Tongue (tissue), 2 donors: Measurements from ENCODE around the gene KRTAP22-2. TPM values are rescaled to one million over a fixed set of nuclear protein-coding genes. Genes with fewer than 3 reads are reported as not detected.

Source experiments
- DNase-seq: peaks from one replicate; pipeline ENCODE4 v3.0.0-alpha.2; 2015
- total RNA-seq: library from RNA; depleted of rRNA; stranded (reverse); fragments of >200 nt; gene quantifications from one replicate; pipeline ENCODE4 v1.2.3, GENCODE V29; 2014

KRTAP22-2 gene
- not detected for total RNA-seq

DNA sequence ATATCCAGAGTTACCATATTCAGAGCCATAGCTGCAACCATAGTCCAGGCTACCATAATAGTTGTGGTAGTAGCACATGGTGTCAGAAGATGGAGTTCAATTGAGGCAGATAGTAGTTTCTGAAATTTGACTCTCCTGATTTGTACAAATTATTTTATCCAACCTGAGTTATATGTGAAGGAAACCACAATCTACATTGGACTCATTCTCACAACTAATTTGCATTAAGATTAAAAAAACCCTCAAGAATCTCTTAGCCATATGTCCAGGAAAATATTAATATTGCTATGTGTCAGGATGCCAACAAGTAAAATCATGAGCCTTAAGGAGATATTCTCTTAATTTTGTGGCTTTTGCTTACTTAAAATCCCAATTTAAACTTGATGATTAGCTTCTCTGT lies at the start of gene KRTAP22-2:
Gene KRTAP22-2, minus strand, starts transcription at position 101 of the 400 bp plus-strand sequence.
- no peak for DNase-seq

DNA sequence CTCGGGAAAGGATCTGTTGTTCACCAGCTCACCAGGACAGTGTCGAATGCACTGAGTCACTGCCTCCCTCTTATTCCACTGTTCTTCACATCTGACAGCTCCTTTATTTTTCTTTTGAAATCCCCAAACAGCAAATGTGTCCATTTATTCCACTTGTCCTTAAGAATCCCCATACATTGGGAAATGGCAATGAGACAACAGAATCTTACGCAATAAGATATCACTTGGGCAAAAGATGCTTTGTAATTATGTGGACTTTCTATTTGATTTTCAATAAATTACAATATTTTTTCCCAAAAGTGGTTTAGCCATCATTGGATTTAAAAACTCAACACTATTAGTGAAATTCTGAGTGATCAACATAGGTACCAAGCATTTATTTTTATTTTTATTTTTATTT lies 48.5 kb upstream of the KRTAP22-2 start:
- no peak for DNase-seq

- DNase-seq = no peak
These were observed 44.7 kb upstream of the KRTAP22-2 start, which contains the start of gene KRTAP20-2 for GRCh38 chr21:30634906-30635305. TSS of gene KRTAP20-2 (plus strand) at chr21:30635206. CDS start at chr21:30635264, 58 bp downstream.

DNA sequence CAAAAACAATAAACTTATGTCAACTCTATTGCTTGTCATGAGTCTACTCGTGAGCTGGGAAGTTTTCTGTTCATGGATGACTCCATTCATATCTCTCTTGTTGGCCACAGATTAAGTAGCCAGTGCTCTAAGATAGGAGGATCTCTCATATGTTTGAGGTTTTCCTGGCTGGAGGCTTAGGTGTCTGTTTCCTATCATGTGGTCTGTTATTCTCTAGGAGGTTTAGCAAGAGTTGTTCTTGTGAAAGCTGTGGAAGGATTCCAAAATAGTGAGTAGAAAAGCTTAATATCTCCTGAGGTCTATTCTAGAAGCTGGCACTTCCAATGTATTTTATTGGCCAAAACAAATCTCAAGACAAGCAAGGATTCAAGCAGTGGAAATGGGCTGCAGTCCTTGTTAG lies 39.0 kb upstream of the KRTAP22-2 start:
- DNase-seq = peak; percentile 0

- no peak for DNase-seq
These were observed 37.9 kb upstream of the KRTAP22-2 start for GRCh38 chr21:30628109-30628508.

GRCh38 chr21:30625449-30626165 lies 35.4 kb upstream of the KRTAP22-2 start:
- DNase-seq = no peak

DNA sequence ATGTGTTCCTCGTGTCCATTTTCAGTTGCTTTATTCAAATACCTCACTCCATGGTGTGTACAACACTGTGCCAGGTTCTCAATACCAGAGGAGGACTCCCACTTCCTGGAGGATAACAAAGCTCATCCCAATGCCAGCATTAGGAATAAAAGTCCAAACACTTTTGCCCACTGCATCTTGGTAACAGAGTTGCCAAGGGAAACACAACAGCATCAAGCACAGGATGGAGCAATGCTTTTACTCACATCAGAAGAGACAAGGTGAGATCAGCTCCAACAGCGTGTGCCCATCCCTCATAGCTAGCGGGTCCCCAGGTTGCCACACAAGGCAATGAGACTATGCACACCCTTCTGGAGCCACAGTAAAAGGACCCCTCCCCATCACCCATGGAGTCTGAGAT lies 33.2 kb upstream of the KRTAP22-2 start:
- no peak for DNase-seq

GRCh38 chr21:30620522-30620921 lies 30.3 kb upstream of the KRTAP22-2 start, which contains the start of gene KRTAP20-4:
TSS of gene KRTAP20-4 (plus strand) at chr21:30620627.
- DNase-seq = no peak

DNA sequence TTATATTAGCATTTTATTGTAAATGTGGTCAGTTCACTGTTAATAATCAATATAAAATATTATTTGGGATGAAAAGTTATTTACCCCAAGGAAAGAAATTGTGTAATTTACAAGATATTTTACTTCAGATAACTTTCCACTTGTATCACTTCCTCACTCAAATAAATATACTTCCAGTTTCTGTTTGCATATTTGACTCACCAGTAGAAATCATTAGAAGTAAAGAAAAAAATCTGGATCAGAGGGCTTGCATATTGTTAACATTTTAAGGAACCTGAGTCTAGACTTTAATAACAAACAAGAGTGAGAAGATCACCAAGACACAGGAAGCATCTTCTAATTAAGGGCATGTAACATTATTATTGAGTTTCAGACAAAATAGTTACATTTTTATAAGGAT lies 29.9 kb upstream of the KRTAP22-2 start:
- no peak for DNase-seq

DNA sequence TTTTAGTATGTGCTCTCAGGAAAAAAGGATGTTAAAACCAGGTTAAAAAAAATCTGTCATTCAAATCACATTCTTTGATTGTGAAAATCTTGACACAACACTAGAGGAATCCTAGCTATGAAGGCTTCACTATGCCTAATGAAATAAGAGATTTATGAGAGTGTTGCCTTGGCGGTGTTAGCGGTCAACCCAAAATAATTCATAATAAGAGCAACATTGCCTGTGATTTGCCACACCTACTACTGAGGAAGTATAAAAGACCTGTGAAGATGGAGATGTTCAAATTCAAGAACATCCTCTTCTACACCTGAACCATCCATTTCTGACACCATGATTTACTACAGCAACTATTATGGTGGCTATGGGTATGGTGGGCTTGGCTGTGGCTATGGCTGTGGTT lies 25.9 kb upstream of the KRTAP22-2 start, which contains the start of gene KRTAP20-1:
Gene KRTAP20-1, plus strand, starts transcription at position 301 of the 400 bp plus-strand sequence. Its CDS starts 30 bp downstream, at position 331.
- no peak for DNase-seq

DNA sequence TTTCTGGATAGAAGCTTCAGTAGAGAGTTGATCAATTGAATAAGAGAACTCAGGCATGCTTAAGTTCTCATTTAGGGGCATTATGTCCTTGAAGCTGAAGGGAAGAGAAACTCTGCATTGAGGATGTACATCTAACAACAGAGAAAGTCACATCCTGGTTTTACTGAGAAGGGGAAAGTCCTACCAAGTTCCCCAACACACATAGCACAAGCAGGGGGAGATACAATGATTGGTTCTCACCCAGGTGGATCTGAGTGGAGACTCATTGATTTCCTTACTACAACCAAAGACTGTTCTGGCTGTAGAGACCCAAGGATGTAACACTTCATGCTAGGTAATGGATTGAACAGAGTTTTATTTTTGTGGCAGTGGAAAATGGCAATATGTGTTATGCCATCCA lies 25.0 kb upstream of the KRTAP22-2 start:
- no peak for DNase-seq

- DNase-seq = no peak
These were observed 23.6 kb upstream of the KRTAP22-2 start, which contains the start of gene KRTAP6-1 for GRCh38 chr21:30613836-30614235. TSS of gene KRTAP6-1 (minus strand) at chr21:30613930. CDS start at chr21:30613904, 26 bp downstream.

GRCh38 chr21:30612132-30612531 lies 21.9 kb upstream of the KRTAP22-2 start:
- DNase-seq = no peak

GRCh38 chr21:30605968-30606367 lies 15.8 kb upstream of the KRTAP22-2 start:
- DNase-seq = no peak

DNA sequence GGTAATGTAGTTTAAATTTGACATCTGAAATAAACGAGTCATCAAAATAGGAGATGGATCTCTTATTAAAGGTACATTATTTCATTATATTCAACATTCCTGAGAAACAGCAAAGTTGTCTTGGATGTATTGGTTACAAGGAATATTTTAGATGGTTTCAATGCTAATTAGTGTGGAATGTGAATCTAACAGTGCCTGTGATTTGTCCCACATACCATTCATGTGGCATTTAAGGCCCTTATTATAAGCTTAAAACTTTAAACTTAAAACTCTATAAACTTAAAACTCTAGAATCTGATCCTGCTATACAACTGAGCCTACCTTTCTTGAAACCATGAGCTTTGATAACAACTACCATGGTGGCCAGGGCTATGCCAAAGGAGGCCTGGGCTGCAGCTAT lies 10.6 kb upstream of the KRTAP22-2 start, which contains the start of gene KRTAP22-1:
Gene KRTAP22-1, plus strand, starts transcription at position 301 of the 400 bp plus-strand sequence.
- DNase-seq = no peak

DNA sequence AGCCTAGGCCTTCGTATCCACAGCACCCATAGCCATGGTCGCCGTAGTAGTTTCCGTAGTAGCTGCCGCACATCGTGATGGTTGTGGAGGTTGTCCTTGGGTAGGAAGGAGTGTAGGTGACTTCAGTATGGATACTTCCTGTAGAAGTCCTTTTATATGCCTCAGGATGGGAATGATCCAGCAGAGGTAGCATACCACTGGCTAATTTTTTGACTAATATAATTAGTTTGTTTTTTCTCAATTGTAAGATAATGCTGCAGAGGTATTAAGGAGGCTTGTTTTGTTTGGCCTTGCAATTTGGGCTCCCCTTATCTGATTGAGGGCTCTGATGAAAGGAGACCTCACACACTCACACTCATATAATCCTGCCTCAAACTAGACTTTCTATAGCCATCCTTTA lies 8.6 kb upstream of the KRTAP22-2 start, which contains the start of gene KRTAP6-2:
Gene KRTAP6-2, minus strand, starts transcription at position 101 of the 400 bp plus-strand sequence. Its CDS starts 28 bp downstream, at position 73.
- no peak for DNase-seq

- DNase-seq = no peak
These were observed 1.9 kb upstream of the KRTAP22-2 start, which contains the start of gene KRTAP6-3 for GRCh38 chr21:30592140-30592539. TSS of gene KRTAP6-3 (plus strand) at chr21:30592440. CDS start at chr21:30592446, 6 bp downstream.

DNA sequence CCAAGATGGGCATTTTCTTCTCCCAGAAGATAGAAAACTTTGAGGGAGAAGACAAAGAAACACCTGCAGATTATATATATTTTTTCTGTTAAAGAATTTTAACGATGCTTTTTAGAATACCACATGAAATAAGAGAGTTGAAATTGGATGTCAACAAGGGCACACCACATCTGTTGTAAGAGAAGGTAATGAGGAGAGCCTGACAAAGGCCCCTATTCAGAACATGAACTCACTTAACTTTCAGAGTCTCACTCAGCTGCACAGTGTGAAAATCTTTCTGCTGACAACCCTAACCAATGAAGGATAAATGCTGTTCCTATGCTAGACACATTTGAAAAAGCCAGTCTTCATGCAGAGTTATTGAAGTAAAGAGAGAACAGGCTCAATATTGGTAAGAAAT lies 7.3 kb downstream of the KRTAP22-2 start:
- DNase-seq = no peak

- DNase-seq = no peak
These were observed 10.1 kb downstream of the KRTAP22-2 start for GRCh38 chr21:30580132-30580531.

DNA sequence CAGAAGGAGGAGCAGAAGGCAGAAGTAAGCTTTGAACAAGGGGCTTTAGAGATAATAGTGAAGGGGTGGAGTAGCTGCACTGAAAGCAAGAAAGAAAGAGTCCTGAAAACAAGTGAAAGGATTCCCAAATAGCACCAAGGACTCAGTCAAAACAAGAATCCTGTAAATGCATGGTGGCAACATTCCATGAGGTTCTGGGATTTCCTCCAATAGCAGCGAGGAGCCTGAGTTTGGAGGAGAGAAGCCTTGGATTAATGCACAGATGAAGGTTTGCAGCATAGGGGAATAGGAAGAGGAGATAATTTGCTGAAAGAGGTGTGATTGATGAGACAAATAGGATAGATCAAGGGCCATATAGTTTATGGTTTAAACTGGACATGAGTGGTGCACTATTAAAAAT lies 10.9 kb downstream of the KRTAP22-2 start:
- no peak for DNase-seq

GRCh38 chr21:30577766-30578165 lies 12.4 kb downstream of the KRTAP22-2 start:
- DNase-seq = no peak

DNA sequence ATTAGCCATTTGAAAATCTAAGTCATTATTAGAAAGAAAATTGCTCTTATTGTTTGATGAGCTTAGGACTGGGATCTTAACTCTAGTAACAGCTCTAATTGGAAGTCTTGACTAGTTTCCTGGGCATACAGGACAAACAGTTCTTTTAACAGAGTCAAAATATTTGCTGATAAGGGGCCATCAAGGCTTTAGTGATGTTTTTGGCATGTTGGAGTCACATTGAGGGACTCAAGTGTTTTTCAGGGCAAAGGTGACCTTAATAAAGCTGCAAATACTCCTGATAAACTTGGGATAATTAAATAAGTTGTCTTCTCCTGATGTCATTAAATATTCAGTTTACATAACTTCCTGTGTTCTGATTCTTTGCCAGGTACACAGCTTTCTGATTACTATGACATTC lies 22.6 kb downstream of the KRTAP22-2 start:
- no peak for DNase-seq

- no peak for DNase-seq
These were observed 26.6 kb downstream of the KRTAP22-2 start for GRCh38 chr21:30563630-30564029.

DNA sequence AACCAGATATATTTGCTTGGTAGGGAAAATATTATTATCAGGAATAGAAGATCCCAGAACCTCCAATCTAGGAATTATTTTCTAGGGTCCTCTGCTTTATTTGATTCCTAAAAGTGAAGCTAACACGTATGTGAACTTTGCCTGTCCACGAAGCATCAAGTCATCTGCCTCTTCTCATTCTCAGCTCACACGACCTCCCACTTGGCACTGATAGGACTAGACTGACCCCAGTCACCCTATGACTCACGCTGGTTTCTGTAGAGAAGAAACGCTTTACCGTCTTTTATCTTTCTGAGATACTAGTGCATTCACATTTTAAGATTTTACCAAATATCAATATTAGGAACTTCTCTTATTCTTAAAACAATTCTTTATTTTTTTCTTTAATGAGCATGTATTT lies 27.1 kb downstream of the KRTAP22-2 start:
- DNase-seq = no peak
